Endothelial cell of umbilical vein (primary cell): ENCODE results near the gene COL20A1.

Experiments used
- CTCF ChIP-seq, 2 donors: IDR thresholded peaks; 1 replicate in 1 of 2; 2 replicates in 1 of 2; pipeline ENCODE4 v1.5.1; 2011; ENCODE audit warnings: low read length in 2 of 2, mild to moderate bottlenecking in 2 of 2, moderate library complexity in 2 of 2, control low read depth in 1 of 2, inconsistent platforms in 1 of 2, low read depth in 1 of 2; ENCODE audit not compliant: insufficient read depth in 1 of 2; ENCODE audit errors: extremely low read depth in 1 of 2
- EZH2 ChIP-seq: IDR thresholded peaks from 2 replicates; pipeline ENCODE4 v1.6.1; 2012; ENCODE audit warnings: borderline replicate concordance, low read depth, mild to moderate bottlenecking, moderate library complexity, low read length, inconsistent platforms; ENCODE audit not compliant: severe bottlenecking
- FOS ChIP-seq: IDR thresholded peaks from 2 replicates; pipeline ENCODE4 v1.6.1; 2011; ENCODE audit warnings: mild to moderate bottlenecking, low read length, moderate library complexity, borderline replicate concordance; ENCODE audit not compliant: insufficient read depth
- GATA2 ChIP-seq: IDR thresholded peaks from 2 replicates; pipeline ENCODE4 v1.7.0; 2011; ENCODE audit warnings: low read depth, mild to moderate bottlenecking, moderate library complexity, mixed read lengths, low read length; ENCODE audit not compliant: insufficient read length, insufficient read depth
- JUN ChIP-seq: IDR thresholded peaks from 2 replicates; pipeline ENCODE4 v1.6.1; 2011; ENCODE audit warnings: borderline replicate concordance, low read depth; ENCODE audit not compliant: insufficient read length, insufficient read depth
- POLR2A ChIP-seq: IDR thresholded peaks from 2 replicates; pipeline ENCODE4 v1.6.1; 2012; ENCODE audit warnings: low read depth, mild to moderate bottlenecking, control low read depth, low read length
- POLR2AphosphoS5 ChIP-seq: IDR thresholded peaks from 2 replicates; pipeline ENCODE4 v1.6.1; 2012; ENCODE audit warnings: low read depth, mild to moderate bottlenecking, control low read depth, low read length, moderate library complexity; ENCODE audit not compliant: insufficient read depth

- TF ChIP-seq POLR2A (no peak), CTCF (IDR thresholded peaks at IDR 0.05; ENCODE audit: extremely low read depth in 1 of 2, insufficient read depth in 1 of 2, low read depth in 1 of 2, low read length in 2 of 2) (no peak), EZH2 (no peak), POLR2AphosphoS5 (no peak), FOS (no peak), JUN (no peak), GATA2 (no peak)
Observed at GRCh38 chr20:63293871-63294535, 1.0 kb downstream of the COL20A1 start.
